PFSK-1 (cell line): ENCODE results near the gene TFEB.
A peak's percentile ranks its signal among the peaks of the same experiment; 100 is the strongest.

Experiments used
- FOXP2 ChIP-seq: optimal IDR thresholded peaks from 2 replicates; pipeline ENCODE3; 2011; ENCODE audit warnings: borderline replicate concordance, control low read depth, inconsistent platforms; ENCODE audit not compliant: insufficient read depth; ENCODE audit errors: extremely low read length, extremely low read depth
- POLR2AphosphoS5 ChIP-seq: IDR thresholded peaks from 2 replicates; pipeline ENCODE4 v1.6.1; 2012; ENCODE audit warnings: low read depth, mild to moderate bottlenecking, control low read depth, low read length, moderate library complexity
- SIN3A ChIP-seq: IDR thresholded peaks from 2 replicates; pipeline ENCODE4 v1.6.1; 2012; ENCODE audit warnings: mild to moderate bottlenecking, low read length, moderate library complexity, borderline replicate concordance; ENCODE audit not compliant: insufficient read depth
- TAF1 ChIP-seq: IDR thresholded peaks from 2 replicates; pipeline ENCODE4 v1.6.1; 2012; ENCODE audit warnings: low read length, control low read depth, borderline replicate concordance; ENCODE audit not compliant: insufficient read depth
- TF ChIP-seq, protein P1 (sequence below), 2 experiments: IDR thresholded peaks; 2 replicates each; pipeline versions ENCODE4 v1.6.1 to v1.8.0; 2011 to 2012; ENCODE audit warnings: low read depth in 2 of 2, low read length in 2 of 2, control low read depth in 1 of 2, inconsistent platforms in 1 of 2, mild to moderate bottlenecking in 1 of 2, moderate library complexity in 1 of 2; ENCODE audit not compliant: insufficient read depth in 1 of 2

TFEB gene

DNA sequence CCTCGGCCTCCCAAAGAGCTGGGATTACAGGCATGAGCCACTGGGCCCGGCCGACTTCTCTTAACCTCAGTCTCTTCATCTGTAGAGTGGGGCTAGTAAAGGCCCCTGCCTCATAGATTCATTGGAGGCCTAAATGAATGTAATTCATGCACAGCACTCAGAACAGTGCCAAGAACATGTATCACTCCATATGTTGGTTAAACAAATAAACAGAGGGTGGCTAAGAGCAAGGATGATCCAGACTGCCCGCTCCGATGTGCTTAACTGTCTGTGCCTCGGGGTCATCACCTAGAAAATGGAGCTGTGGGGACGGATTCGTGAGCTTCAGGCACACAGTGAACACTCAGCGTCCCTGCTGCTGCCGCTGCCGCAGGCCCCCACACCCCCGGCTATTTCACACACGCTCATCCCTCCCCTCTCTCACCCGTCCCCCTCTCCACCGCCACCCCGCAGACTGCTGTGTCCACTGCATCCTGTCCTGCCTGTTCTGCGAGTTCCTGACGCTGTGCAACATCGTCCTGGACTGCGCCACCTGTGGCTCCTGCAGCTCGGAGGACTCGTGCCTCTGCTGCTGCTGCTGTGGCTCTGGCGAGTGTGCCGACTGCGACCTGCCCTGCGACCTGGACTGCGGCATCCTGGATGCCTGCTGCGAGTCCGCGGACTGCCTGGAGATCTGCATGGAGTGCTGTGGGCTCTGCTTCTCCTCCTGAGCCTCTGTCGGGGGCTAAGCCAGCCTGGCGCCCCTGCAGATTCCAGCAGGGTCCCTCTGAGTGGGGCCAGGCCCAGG lies 82.3 kb downstream of the TFEB start:
- TF ChIP-seq FOXP2 (peak; percentile 65), SIN3A (no peak), POLR2AphosphoS5 (no peak)

DNA sequence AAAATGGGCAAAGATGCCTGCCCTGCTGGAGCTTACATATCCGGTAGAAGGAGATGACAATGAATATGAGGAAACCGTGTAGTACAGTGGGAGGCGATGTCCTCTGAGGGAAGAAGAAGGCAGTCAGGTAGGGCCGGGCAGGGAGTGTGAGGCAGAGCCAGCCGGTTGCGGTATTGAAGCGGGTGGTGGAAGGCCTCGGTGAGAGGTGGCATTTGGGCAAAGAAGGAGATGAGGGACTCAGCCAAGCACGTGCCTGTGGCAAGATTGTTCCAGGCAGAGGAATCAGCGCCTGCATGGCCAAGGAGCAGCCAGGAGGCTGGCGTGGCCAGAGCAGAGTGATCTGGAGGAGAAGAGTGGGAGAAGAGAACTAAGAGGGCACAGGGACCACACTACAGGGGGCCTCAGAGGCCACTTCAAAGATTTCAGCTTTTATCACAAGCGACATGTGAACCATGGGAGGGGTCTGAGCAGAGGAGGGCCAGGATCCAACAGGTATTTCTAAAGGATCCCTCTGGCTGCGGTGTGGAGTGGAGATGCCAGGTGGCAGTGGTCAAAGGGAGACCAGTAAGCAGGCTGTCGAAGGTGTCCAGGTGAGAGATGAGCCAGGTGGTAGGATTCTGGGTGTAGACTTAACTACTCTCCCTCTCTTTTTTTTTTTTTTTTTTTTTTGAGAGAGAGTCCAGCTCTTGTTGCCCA lies 83.3 kb downstream of the TFEB start:
- no peak for TF ChIP-seq SIN3A
- TF ChIP-seq, protein P1, sequence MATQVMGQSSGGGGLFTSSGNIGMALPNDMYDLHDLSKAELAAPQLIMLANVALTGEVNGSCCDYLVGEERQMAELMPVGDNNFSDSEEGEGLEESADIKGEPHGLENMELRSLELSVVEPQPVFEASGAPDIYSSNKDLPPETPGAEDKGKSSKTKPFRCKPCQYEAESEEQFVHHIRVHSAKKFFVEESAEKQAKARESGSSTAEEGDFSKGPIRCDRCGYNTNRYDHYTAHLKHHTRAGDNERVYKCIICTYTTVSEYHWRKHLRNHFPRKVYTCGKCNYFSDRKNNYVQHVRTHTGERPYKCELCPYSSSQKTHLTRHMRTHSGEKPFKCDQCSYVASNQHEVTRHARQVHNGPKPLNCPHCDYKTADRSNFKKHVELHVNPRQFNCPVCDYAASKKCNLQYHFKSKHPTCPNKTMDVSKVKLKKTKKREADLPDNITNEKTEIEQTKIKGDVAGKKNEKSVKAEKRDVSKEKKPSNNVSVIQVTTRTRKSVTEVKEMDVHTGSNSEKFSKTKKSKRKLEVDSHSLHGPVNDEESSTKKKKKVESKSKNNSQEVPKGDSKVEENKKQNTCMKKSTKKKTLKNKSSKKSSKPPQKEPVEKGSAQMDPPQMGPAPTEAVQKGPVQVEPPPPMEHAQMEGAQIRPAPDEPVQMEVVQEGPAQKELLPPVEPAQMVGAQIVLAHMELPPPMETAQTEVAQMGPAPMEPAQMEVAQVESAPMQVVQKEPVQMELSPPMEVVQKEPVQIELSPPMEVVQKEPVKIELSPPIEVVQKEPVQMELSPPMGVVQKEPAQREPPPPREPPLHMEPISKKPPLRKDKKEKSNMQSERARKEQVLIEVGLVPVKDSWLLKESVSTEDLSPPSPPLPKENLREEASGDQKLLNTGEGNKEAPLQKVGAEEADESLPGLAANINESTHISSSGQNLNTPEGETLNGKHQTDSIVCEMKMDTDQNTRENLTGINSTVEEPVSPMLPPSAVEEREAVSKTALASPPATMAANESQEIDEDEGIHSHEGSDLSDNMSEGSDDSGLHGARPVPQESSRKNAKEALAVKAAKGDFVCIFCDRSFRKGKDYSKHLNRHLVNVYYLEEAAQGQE (IDR thresholded peaks at IDR 0.05; ENCODE audit: insufficient read depth in 1 of 2, low read depth in 2 of 2, low read length in 2 of 2) = no peak
- no peak for TF ChIP-seq FOXP2
- TF ChIP-seq POLR2AphosphoS5 = no peak; the same call in 1 of the 2 replicates
- no peak for TF ChIP-seq TAF1

DNA sequence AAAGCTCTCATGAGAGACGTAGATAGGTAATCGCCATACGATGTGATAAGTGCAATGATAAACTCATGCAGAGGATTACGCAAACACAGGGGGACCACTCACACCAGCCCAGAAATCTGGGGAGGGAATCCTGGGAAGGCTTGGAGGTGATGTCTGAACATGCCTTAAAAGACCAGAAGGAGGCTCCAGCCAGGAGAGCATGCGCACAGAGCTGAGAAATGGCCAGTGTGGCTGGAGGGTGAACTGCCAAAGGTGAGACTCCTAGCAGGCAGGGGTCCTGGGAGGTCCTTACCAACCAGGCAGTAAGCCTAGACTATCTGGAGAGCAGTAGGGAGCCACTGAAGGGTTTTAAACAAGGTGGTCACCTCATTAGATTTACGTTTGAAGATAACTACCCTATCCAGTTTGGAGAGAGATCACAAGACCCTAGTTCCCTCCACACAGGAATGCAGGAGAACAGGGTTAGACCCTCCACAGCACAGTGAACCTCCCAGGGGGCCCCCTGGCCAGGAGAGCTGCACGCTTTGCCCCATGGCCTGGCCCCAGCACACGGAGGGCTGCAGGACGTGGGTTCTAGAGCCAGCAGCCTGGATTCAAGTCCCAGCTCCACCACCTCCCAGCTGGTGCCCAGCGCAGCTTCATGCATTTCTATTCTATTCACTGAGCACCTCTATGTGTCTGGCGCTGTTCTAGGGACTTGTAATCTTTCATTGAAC lies 84.0 kb downstream of the TFEB start:
- TF ChIP-seq, protein P1 (IDR thresholded peaks at IDR 0.05; ENCODE audit: insufficient read depth in 1 of 2, low read depth in 2 of 2, low read length in 2 of 2) = no peak
- TF ChIP-seq SIN3A (no peak), FOXP2 (no peak), POLR2AphosphoS5 (no peak), TAF1 (no peak)

DNA sequence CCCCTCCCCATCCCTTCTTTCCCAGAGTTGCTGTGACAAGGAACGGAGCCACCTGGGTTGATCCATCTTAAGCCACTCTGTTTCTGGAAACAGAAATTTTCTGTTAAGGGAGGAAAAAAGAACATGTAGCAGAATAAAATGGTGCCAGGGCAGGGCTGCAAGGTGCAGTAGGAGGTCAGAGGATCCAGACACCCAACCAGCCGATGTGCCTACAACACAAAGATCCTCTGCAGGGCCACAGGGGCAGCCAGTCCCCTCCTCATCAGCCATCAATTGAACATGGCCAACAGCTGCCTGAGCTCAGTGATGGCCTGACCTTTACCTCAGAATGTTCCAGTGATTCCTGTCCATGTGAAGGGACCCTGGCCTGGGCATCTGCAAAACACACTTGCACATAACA lies 85.3 kb downstream of the TFEB start:
- TF ChIP-seq, protein P1 (IDR thresholded peaks at IDR 0.05; ENCODE audit: insufficient read depth in 1 of 2, low read depth in 2 of 2, low read length in 2 of 2) = no peak
- TF ChIP-seq FOXP2 (no peak), TAF1 (no peak), POLR2AphosphoS5 (no peak), SIN3A (no peak)

DNA sequence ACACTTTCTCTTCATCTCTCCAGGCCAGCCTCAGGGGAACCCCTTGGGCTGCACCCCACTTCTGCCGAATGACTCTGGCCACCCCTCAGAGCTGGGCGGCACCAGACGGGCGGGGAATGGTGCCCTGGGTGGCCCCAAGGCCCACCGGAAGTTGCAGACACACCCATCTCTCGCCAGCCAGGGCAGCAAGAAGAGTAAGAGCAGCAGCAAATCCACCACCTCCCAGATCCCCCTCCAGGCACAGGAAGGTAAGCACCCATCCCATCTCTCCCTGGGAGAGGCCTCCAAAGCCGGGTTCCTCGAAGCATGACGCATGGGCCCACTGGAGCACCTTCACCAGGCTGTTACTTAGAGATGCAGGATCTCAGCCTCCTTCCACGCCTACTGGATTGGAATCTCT lies 85.8 kb downstream of the TFEB start:
- no peak for TF ChIP-seq POLR2AphosphoS5
- TF ChIP-seq FOXP2 = no peak

DNA sequence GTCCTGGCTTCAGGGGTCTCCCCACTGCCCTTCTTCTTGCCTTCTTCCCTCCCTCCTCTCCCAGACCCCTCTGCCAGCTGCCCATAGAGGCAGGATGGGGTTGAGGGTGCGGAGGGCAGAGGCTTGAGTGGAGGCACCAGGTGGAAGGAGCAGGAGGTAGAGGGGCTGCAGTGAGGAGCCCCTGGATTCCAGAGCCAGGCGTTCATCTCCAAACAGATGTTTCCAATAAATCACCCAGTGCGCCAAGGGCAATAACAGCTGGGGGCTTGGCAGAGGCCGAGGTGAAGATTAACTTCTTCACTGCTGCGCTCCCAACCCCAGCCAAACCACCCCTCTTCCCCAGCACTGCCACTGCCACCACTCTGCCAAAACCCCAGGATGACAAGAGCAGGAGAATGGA lies 86.5 kb downstream of the TFEB start:
- TF ChIP-seq TAF1 = no peak
- no peak for TF ChIP-seq POLR2AphosphoS5
